K562 (cell line): Measurements from ENCODE around the gene SYT7. TPM values are rescaled to one million over a fixed set of nuclear protein-coding genes. Genes with fewer than 3 reads are reported as not detected.

Experiments used
- C11orf30 ChIP-seq: fragments of 450-650 bp; IDR thresholded peaks from 2 replicates; pipeline ENCODE4 v1.6.1; 2016; ENCODE audit warnings: low read depth, mild to moderate bottlenecking
- GATAD2A ChIP-seq: fragments of 450-650 bp; IDR thresholded peaks from 2 replicates; pipeline ENCODE4 v1.6.1; 2017
- PYGO2 ChIP-seq: fragments of 450-650 bp; IDR thresholded peaks from 2 replicates; pipeline ENCODE4 v1.6.1; 2016; ENCODE audit warnings: mild to moderate bottlenecking, missing genetic modification characterization, moderate library complexity, missing compliant biosample characterization
- RFX1 ChIP-seq: fragments of 450-650 bp; IDR thresholded peaks from 2 replicates; pipeline ENCODE4 v1.6.1; 2016; ENCODE audit warnings: mild to moderate bottlenecking, moderate library complexity
- TEAD1 ChIP-seq, 2 experiments: fragments of 450-650 bp in 1 of 2; sonication (generic) in 1 of 2; formaldehyde crosslinking; IDR thresholded peaks; 2 replicates each; pipeline versions ENCODE4 v1.4.0 to v1.8.0; 2020 to 2022; ENCODE audit warnings: mild to moderate bottlenecking in 2 of 2, missing genetic modification reagents in 1 of 2
- ZBED1 ChIP-seq: IDR thresholded peaks from 2 replicates; pipeline ENCODE4 v1.6.1; 2014
- polyA plus RNA-seq, 8 experiments: library from polyadenylated mRNA; depleted of rRNA in 4 of 8; stranded (reverse) in 5 of 8; unstranded in 3 of 8; fragments of >200 nt; fragmentation: Nextera tagmentation in 2 of 8; fragmentation: Illumina TruSeq in 1 of 8; extraction: Ambion mirVana in 2 of 8; extraction: Trizol in 1 of 8; gene quantifications; 2 replicates each; pipeline versions ENCODE4 v1.2.1 to v1.2.3, GENCODE V29; 2011 to 2014; ENCODE audit warnings: inconsistent platforms in 1 of 8, missing spikeins in 1 of 8
- total RNA-seq, 7 experiments: library from RNA; depleted of rRNA in 6 of 7; stranded (reverse); fragments of >200 nt in 6 of 7; fragmentation: Illumina TruSeq in 2 of 7; extraction: Trizol in 2 of 7; gene quantifications; 2 replicates each; pipeline versions ENCODE4 v1.2.1 to v1.2.3, GENCODE V29; 2011 to 2021; ENCODE audit warnings: low replicate concordance in 1 of 7
- TF ChIP-seq, protein P1 (sequence below): sonication (generic); formaldehyde crosslinking; IDR thresholded peaks from 2 replicates; pipeline ENCODE4 v1.8.1; 2023; ENCODE audit warnings: mild to moderate bottlenecking, missing genetic modification reagents
- TF ChIP-seq, protein P2 (sequence below): fragments of 250-450 bp; sonication (Bioruptor Pico); IDR thresholded peaks from 2 replicates; pipeline ENCODE4 v1.4.0; 2020; ENCODE audit warnings: mild to moderate bottlenecking, moderate library complexity
- TF ChIP-seq, protein P3 (sequence below): fragments of 250-450 bp; sonication (Bioruptor Pico); IDR thresholded peaks from 2 replicates; pipeline ENCODE4 v1.4.0; 2020; ENCODE audit warnings: borderline replicate concordance
- TF ChIP-seq, protein P4 (sequence below): sonication (generic); formaldehyde crosslinking; IDR thresholded peaks from 2 replicates; pipeline ENCODE4 v1.8.1; 2023; ENCODE audit warnings: mild to moderate bottlenecking, missing genetic modification reagents
- TF ChIP-seq, protein P5 (sequence below): fragments of 450-650 bp; formaldehyde crosslinking; IDR thresholded peaks from 2 replicates; pipeline ENCODE4 v1.4.0; 2022; ENCODE audit warnings: missing genetic modification characterization

SYT7 gene
- total and polyA plus RNA-seq, 9 of the 15 experiments (the other 6 are each of a cell fraction or from before 2014, with no cell fraction given) = 0.01 to 0.51 (median 0.16) TPM; not detected in 1

DNA sequence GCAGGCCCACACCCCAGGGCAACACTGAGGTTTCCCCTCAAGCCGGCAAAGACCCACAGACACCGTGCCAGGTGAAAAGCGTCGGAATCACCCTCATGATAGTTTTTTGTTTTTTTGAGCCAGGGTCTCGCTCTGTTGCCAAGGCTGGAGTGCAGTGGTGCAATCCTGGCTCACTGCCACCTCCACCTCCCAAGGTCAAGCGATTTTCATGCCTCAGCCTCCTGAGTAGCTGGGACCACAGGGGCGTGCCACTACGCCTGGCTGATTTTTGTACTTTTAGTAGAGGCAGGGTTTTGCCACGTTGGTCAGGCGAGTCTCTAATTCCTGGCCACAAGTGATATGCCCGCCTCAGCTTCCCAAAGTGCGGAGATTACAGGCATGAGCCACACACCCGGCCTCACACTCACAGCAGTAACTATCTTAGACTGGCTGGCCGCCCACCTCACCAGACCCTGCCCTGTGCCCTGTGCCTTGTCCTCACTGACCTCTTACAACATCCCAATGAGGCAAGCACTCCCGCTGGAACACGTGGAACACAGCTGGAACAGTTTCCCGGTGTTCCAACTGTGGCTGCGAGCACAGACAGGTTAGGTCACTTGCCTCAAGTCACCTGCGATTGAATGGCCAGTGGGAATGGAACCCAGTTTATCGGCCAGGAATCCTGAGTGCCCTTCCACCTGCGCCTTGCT is 51.2 kb downstream of the SYT7 start (continued):
- TF ChIP-seq, protein P1, sequence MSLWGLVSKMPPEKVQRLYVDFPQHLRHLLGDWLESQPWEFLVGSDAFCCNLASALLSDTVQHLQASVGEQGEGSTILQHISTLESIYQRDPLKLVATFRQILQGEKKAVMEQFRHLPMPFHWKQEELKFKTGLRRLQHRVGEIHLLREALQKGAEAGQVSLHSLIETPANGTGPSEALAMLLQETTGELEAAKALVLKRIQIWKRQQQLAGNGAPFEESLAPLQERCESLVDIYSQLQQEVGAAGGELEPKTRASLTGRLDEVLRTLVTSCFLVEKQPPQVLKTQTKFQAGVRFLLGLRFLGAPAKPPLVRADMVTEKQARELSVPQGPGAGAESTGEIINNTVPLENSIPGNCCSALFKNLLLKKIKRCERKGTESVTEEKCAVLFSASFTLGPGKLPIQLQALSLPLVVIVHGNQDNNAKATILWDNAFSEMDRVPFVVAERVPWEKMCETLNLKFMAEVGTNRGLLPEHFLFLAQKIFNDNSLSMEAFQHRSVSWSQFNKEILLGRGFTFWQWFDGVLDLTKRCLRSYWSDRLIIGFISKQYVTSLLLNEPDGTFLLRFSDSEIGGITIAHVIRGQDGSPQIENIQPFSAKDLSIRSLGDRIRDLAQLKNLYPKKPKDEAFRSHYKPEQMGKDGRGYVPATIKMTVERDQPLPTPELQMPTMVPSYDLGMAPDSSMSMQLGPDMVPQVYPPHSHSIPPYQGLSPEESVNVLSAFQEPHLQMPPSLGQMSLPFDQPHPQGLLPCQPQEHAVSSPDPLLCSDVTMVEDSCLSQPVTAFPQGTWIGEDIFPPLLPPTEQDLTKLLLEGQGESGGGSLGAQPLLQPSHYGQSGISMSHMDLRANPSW (CRISPR knock-in tag) = no peak
- TF ChIP-seq RFX1 (no peak), GATAD2A (no peak), TEAD1 (CRISPR knock-in tag; IDR thresholded peaks at IDR 0.05) (no peak), C11orf30 (no peak), PYGO2 (tag) (no peak), ZBED1 (no peak)
- TF ChIP-seq, protein P2, sequence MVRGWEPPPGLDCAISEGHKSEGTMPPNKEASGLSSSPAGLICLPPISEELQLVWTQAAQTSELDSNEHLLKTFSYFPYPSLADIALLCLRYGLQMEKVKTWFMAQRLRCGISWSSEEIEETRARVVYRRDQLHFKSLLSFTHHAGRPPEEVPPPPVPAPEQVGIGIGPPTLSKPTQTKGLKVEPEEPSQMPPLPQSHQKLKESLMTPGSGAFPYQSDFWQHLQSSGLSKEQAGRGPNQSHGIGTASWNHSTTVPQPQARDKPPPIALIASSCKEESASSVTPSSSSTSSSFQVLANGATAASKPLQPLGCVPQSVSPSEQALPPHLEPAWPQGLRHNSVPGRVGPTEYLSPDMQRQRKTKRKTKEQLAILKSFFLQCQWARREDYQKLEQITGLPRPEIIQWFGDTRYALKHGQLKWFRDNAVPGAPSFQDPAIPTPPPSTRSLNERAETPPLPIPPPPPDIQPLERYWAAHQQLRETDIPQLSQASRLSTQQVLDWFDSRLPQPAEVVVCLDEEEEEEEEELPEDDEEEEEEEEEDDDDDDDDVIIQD (CRISPR knock-in tag) = no peak
- TF ChIP-seq, protein P3, sequence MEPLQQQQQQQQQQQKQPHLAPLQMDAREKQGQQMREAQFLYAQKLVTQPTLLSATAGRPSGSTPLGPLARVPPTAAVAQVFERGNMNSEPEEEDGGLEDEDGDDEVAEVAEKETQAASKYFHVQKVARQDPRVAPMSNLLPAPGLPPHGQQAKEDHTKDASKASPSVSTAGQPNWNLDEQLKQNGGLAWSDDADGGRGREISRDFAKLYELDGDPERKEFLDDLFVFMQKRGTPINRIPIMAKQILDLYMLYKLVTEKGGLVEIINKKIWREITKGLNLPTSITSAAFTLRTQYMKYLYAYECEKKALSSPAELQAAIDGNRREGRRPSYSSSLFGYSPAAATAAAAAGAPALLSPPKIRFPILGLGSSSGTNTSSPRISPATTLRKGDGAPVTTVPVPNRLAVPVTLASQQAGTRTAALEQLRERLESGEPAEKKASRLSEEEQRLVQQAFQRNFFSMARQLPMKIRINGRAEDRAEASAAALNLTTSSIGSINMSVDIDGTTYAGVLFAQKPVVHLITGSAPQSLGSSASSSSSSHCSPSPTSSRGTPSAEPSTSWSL (CRISPR knock-in tag) = no peak
- TF ChIP-seq, protein P4, sequence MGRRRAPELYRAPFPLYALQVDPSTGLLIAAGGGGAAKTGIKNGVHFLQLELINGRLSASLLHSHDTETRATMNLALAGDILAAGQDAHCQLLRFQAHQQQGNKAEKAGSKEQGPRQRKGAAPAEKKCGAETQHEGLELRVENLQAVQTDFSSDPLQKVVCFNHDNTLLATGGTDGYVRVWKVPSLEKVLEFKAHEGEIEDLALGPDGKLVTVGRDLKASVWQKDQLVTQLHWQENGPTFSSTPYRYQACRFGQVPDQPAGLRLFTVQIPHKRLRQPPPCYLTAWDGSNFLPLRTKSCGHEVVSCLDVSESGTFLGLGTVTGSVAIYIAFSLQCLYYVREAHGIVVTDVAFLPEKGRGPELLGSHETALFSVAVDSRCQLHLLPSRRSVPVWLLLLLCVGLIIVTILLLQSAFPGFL (CRISPR knock-in tag) = no peak
- TF ChIP-seq, protein P5, sequence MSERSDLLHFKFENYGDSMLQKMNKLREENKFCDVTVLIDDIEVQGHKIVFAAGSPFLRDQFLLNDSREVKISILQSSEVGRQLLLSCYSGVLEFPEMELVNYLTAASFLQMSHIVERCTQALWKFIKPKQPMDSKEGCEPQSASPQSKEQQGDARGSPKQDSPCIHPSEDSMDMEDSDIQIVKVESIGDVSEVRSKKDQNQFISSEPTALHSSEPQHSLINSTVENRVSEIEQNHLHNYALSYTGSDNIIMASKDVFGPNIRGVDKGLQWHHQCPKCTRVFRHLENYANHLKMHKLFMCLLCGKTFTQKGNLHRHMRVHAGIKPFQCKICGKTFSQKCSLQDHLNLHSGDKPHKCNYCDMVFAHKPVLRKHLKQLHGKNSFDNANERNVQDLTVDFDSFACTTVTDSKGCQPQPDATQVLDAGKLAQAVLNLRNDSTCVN (CRISPR knock-in tag) = no peak
